Measurements from ENCODE around the gene SLAMF7.
A peak's percentile ranks its signal among the peaks of the same experiment; 100 is the strongest.
"Not testable (repeated sequence)": the region's sequence is repeated elsewhere in the genome, so short reads cannot be mapped to it uniquely, and the experiment has no call there.

SLAMF7 gene

GRCh38 chr1:160781186-160781766, 42.2 kb downstream of the SLAMF7 start:
- TF ChIP-seq CTCF (conservative IDR thresholded peaks at IDR 0.05), result no peak
- H3K27ac ChIP-seq, result peak overlapping the region; percentile 18; the same call in 1 of the 2 replicates

GRCh38 chr1:160781914-160782689, 43.1 kb downstream of the SLAMF7 start:
- H3K27ac ChIP-seq, result peak overlapping the region; percentile 18; the same call in 1 of the 2 replicates
- no peak for TF ChIP-seq CTCF (conservative IDR thresholded peaks at IDR 0.05)

- H3K27ac ChIP-seq, result not testable (repeated sequence)
Measured at GRCh38 chr1:160782988-160783765, 44.1 kb downstream of the SLAMF7 start.

GRCh38 chr1:160789051-160789701, 50.1 kb downstream of the SLAMF7 start:
- no peak overlapping the region for H3K27ac ChIP-seq
- TF ChIP-seq CTCF (conservative IDR thresholded peaks at IDR 0.05), result no peak

GRCh38 chr1:160789702-160790611, 50.9 kb downstream of the SLAMF7 start:
- TF ChIP-seq CTCF (conservative IDR thresholded peaks at IDR 0.05), result no peak

GRCh38 chr1:160794376-160794775, 55.3 kb downstream of the SLAMF7 start:
- TF ChIP-seq CTCF (conservative IDR thresholded peaks at IDR 0.05), result no peak
- no peak overlapping the region for H3K27ac ChIP-seq

More at GRCh38 chr1:160789702-160790611, 50.9 kb downstream of the SLAMF7 start:
- H3K27ac ChIP-seq, result no peak overlapping the region

GRCh38 chr1:160795951-160796383, 56.9 kb downstream of the SLAMF7 start, which contains the start of gene LY9:
Gene LY9, plus strand, starts transcription at chr1:160796174. Its CDS starts 14 bp downstream, at chr1:160796188.
- H3K27ac ChIP-seq, result no peak within 1 kb of the TSS
- TF ChIP-seq CTCF (conservative IDR thresholded peaks at IDR 0.05), result no peak

Data from VCaP (cell line).